K562 (cell line): Measurements from ENCODE around the gene KRT85. TPM values are rescaled to one million over a fixed set of nuclear protein-coding genes. Genes with fewer than 3 reads are reported as not detected.

Experiments used
- ATAC-seq: fragments of 200-7000 bp; cut with Tn5 transposase; 3 replicates; pipeline ENCODE4 v1.9.1; 2020; ENCODE audit warnings: moderate library complexity
- BruUV-seq: library from RNA; stranded (reverse); fragments of 400-500 nt; replicated peaks from 2 replicates; lab custom pipeline; 2021; lab: Mats Ljungman, UMichigan
- CTCF ChIA-PET: fragments of 300-600 bp; formaldehyde crosslinking; extraction: SDS; loops from one replicate; lab custom pipeline; 2021; ENCODE audit warnings: low intra/inter-chr PET ratio; lab: Yijun Ruan, JAX
- POLR2A ChIA-PET: fragments of 300-600, 350-650 bp; sonication (Branson Sonifier 250); formaldehyde crosslinking; extraction: SDS; loops from one replicate; lab custom pipeline; 2021; ENCODE audit warnings: antibody characterized with exemption, inconsistent platforms; lab: Yijun Ruan, JAX
- DNase-seq, 4 experiments: peaks; one replicate each; pipeline versions ENCODE4 v3.0.0 to v3.0.0-alpha.2; 2011 to 2018; ENCODE audit warnings: low spot score in 3 of 4, mixed read lengths in 3 of 4; ENCODE audit errors: extremely low read depth in 1 of 4
- FAIRE-seq: peaks from 2 replicates; lab custom pipeline; 2011; peaks lifted over from hg19 to GRCh38; lab: Jason Lieb, UNC
- H2AFZ ChIP-seq: 2 replicates; pipeline ENCODE4 v1.6.0; 2011; ENCODE audit warnings: low read depth, low read length, control low read depth, inconsistent platforms
- H3K27ac ChIP-seq: fragments of 200-600 bp; 3 replicates; pipeline ENCODE4 v1.8.0; 2011; ENCODE audit warnings: low read depth, mild to moderate bottlenecking, control low read depth, inconsistent platforms, low read length, moderate library complexity, mixed read lengths; ENCODE audit errors: extremely low read depth
- H3K27me3 ChIP-seq, 2 experiments: fragments of 300-600 bp in 1 of 2; 2 replicates in 1 of 2; 3 replicates in 1 of 2; pipeline versions ENCODE4 v1.6.0 to v1.8.0; 2011; ENCODE audit warnings: inconsistent platforms in 2 of 2, low read length in 2 of 2, mild to moderate bottlenecking in 1 of 2, mixed read lengths in 1 of 2, moderate library complexity in 1 of 2; ENCODE audit not compliant: control insufficient read depth in 2 of 2, insufficient read depth in 2 of 2
- H3K36me3 ChIP-seq: fragments of 300-600 bp; 3 replicates; pipeline ENCODE4 v1.8.0; 2011; ENCODE audit warnings: mild to moderate bottlenecking, low read length, inconsistent platforms; ENCODE audit not compliant: control insufficient read depth, insufficient read depth
- H3K4me1 ChIP-seq, 2 experiments: fragments of 200-600 bp in 1 of 2; replicated peaks in 1 of 2; 2 replicates in 1 of 2; 3 replicates in 1 of 2; pipeline versions ENCODE4 v1.5.1 to v1.8.0; 2011; ENCODE audit warnings: inconsistent platforms in 2 of 2, low read length in 2 of 2, mild to moderate bottlenecking in 1 of 2, mixed read lengths in 1 of 2, moderate library complexity in 1 of 2; ENCODE audit not compliant: control insufficient read depth in 2 of 2, insufficient read depth in 2 of 2
- H3K4me2 ChIP-seq: 2 replicates; pipeline ENCODE4 v1.6.1; 2011; ENCODE audit warnings: low read length, control low read depth, inconsistent platforms, mixed read lengths; ENCODE audit not compliant: insufficient read depth
- H3K4me3 ChIP-seq: fragments of 200-600 bp; sonication (generic), shearing (Covaris generic); 2 replicates; pipeline ENCODE4 v1.5.1; 2016; ENCODE audit warnings: control low read depth, inconsistent platforms
- H3K79me2 ChIP-seq: fragments of 200-600 bp; 3 replicates; pipeline ENCODE4 v1.8.0; 2011; ENCODE audit warnings: low read length, inconsistent platforms; ENCODE audit not compliant: control insufficient read depth, insufficient read depth
- H3K9ac ChIP-seq, 2 experiments: 2 replicates each; pipeline versions ENCODE4 v1.6.0 to v1.6.1; 2011; ENCODE audit warnings: low read depth in 2 of 2, low read length in 2 of 2, control low read depth in 1 of 2, inconsistent platforms in 1 of 2, mild to moderate bottlenecking in 1 of 2, mixed read lengths in 1 of 2; ENCODE audit not compliant: insufficient read depth in 1 of 2
- H3K9me1 ChIP-seq: one replicate; pipeline ENCODE4 v1.6.0; 2011; ENCODE audit warnings: inconsistent platforms, mild to moderate bottlenecking, low read length, moderate library complexity; ENCODE audit not compliant: control insufficient read depth, insufficient read depth
- H3K9me3 ChIP-seq: replicated peaks from 2 replicates; pipeline ENCODE4 v1.5.1; 2011; ENCODE audit warnings: low read depth, low read length, inconsistent platforms; ENCODE audit not compliant: control insufficient read depth, insufficient read depth
- H4K20me1 ChIP-seq: replicated peaks from 2 replicates; pipeline ENCODE4 v1.6.1; 2011; ENCODE audit warnings: low read length, inconsistent platforms, mixed read lengths; ENCODE audit not compliant: control insufficient read depth, insufficient read depth
- EHMT2 ChIP-seq: fragments of 450-650 bp; IDR thresholded peaks from 2 replicates; pipeline ENCODE4 v1.6.1; 2018; ENCODE audit warnings: antibody characterized with exemption
- XRCC3 ChIP-seq: fragments of 450-650 bp; IDR thresholded peaks from 2 replicates; pipeline ENCODE4 v1.6.1; 2017; ENCODE audit warnings: mild to moderate bottlenecking, moderate library complexity
- ZNF316 ChIP-seq: fragments of 450-650 bp; IDR thresholded peaks from 2 replicates; pipeline ENCODE4 v1.6.1; 2016
- ZNF699 ChIP-seq: fragments of 250-450 bp; sonication (Bioruptor Pico); IDR thresholded peaks from 2 replicates; pipeline ENCODE4 v1.8.0; 2021; ENCODE audit warnings: mild to moderate bottlenecking, moderate library complexity; ENCODE audit not compliant: insufficient replicate concordance
- WGBS: fragments of 100-300 bp; shearing (Covaris generic); methylation state at CpG from one replicate; pipeline ENCODE4 v1.1.6; 2016; ENCODE audit warnings: low coverage, mixed read lengths; ENCODE audit not compliant: insufficient coverage; ENCODE audit errors: missing lambda C conversion rate; 5-methylcytosine and 5-hydroxymethylcytosine counted together
- in situ Hi-C: fragments of 300-500 bp; cut with MboI; formaldehyde crosslinking; loops from 4 replicates; pipeline ENCODE4 v1.15.0; 2018; ENCODE audit warnings: inconsistent platforms, mixed read lengths
- intact Hi-C: fragments of 100-400 bp; cut with micrococcal nuclease; formaldehyde crosslinking; loops from 2 replicates; pipeline ENCODE4 v1.14.2; 2022
- polyA plus RNA-seq, 8 experiments: library from polyadenylated mRNA; depleted of rRNA in 4 of 8; stranded (reverse) in 5 of 8; unstranded in 3 of 8; fragments of >200 nt; fragmentation: Nextera tagmentation in 2 of 8; fragmentation: Illumina TruSeq in 1 of 8; extraction: Ambion mirVana in 2 of 8; extraction: Trizol in 1 of 8; gene quantifications; 2 replicates each; pipeline versions ENCODE4 v1.2.1 to v1.2.3, GENCODE V29; 2011 to 2014; ENCODE audit warnings: inconsistent platforms in 1 of 8, missing spikeins in 1 of 8
- total RNA-seq, 7 experiments: library from RNA; depleted of rRNA in 6 of 7; stranded (reverse); fragments of >200 nt in 6 of 7; fragmentation: Illumina TruSeq in 2 of 7; extraction: Trizol in 2 of 7; gene quantifications; 2 replicates each; pipeline versions ENCODE4 v1.2.1 to v1.2.3, GENCODE V29; 2011 to 2021; ENCODE audit warnings: low replicate concordance in 1 of 7

KRT85 gene
- total and polyA plus RNA-seq, 9 of the 15 experiments (the other 6 are each of a cell fraction or from before 2014, with no cell fraction given) = not detected

- ATAC-seq = no peak
- no peak for TF ChIP-seq ZNF699 (CRISPR knock-in tag)
- peak; percentile 34; the same call in 1 of the 2 replicates for TF ChIP-seq ZNF316
- Histone ChIP-seq H3K27ac (no peak overlapping the region), H3K9me3 (no peaks in the 10 kb centered on the region), H3K36me3 (no peaks in the 10 kb centered on the region), H4K20me1 (peaks cover 5% of the 10 kb centered on the region; the same call in 1 of the 2 replicates), H2AFZ (no peak overlapping the region), H3K79me2 (no peaks in the 10 kb centered on the region), H3K27me3 (peaks cover 19 to 55% of the 10 kb centered on the region in 2 experiments; a peak in 4 of 5 replicates), H3K4me3 (no peak overlapping the region), H3K9me1 (no peaks in the 10 kb centered on the region), H3K4me2 (no peak overlapping the region), H3K9ac (no peak overlapping the region), H3K4me1 (no peaks in the 10 kb centered on the region)
- no peak for DNase-seq
- intact Hi-C loops (loop anchor here (10.0 kb wide), 1 partner anchor 207 kb away; no protein-coding TSS in a partner anchor), in situ Hi-C loops (no loop called here)
- no TSS peak for BruUV-seq
- no peak for FAIRE-seq
- ChIA-PET POLR2A (interaction anchor here (0.6 kb wide), 1 partner anchor 24 kb away, joined by 3 read pairs; the partner anchor contains the start of gene KRT84), CTCF (no interaction called here)
- 0% methylated on average over 1 of the region's 1 CpG for WGBS
These were observed 5.7 kb downstream of the KRT85 start for GRCh38 chr12:52361553-52361952.

GRCh38 chr12:52360663-52361271 lies 6.5 kb downstream of the KRT85 start:
- Histone ChIP-seq H3K4me3 (no peak overlapping the region), H3K9me1 (no peaks in the 10 kb centered on the region), H3K9me3 (no peaks in the 10 kb centered on the region), H3K9ac (no peak overlapping the region), H3K4me2 (no peak overlapping the region), H2AFZ (no peak overlapping the region), H3K27me3 (peaks cover 13 to 55% of the 10 kb centered on the region in 2 experiments; a peak in 4 of 5 replicates), H3K27ac (no peak overlapping the region), H3K36me3 (no peaks in the 10 kb centered on the region), H3K79me2 (no peaks in the 10 kb centered on the region), H4K20me1 (peaks cover 5% of the 10 kb centered on the region; the same call in 1 of the 2 replicates), H3K4me1 (no peaks in the 10 kb centered on the region)
- no TSS peak for BruUV-seq
- POLR2A ChIA-PET = interaction anchor here (0.6 kb wide), 1 partner anchor 12 kb away, joined by 3 read pairs; no protein-coding TSS in a partner anchor
- intact Hi-C loops = loop anchor here (10.0 kb wide), 1 partner anchor 206 kb away; no protein-coding TSS in a partner anchor
- no peak for TF ChIP-seq XRCC3
- no peak for TF ChIP-seq EHMT2
- FAIRE-seq (no peak), DNase-seq (no peak), ATAC-seq (no peak)
- 3% methylated on average over 12 of the region's 13 CpGs for WGBS
- in situ Hi-C loops = no loop called here
- CTCF ChIA-PET = no interaction called here
